ENCODE data around the gene ACSF3. TPM values are rescaled to one million over a fixed set of nuclear protein-coding genes. Genes with fewer than 3 reads are reported as not detected.
A peak's percentile ranks its signal among the peaks of the same experiment; 100 is the strongest.
"Not testable (repeated sequence)": the region's sequence is repeated elsewhere in the genome, so short reads cannot be mapped to it uniquely, and the experiment has no call there.

ACSF3 gene
- total and polyA plus RNA-seq, 5 experiments from 2014 or later, result 21.3 to 64.4 (median 44.7) TPM

DNA sequence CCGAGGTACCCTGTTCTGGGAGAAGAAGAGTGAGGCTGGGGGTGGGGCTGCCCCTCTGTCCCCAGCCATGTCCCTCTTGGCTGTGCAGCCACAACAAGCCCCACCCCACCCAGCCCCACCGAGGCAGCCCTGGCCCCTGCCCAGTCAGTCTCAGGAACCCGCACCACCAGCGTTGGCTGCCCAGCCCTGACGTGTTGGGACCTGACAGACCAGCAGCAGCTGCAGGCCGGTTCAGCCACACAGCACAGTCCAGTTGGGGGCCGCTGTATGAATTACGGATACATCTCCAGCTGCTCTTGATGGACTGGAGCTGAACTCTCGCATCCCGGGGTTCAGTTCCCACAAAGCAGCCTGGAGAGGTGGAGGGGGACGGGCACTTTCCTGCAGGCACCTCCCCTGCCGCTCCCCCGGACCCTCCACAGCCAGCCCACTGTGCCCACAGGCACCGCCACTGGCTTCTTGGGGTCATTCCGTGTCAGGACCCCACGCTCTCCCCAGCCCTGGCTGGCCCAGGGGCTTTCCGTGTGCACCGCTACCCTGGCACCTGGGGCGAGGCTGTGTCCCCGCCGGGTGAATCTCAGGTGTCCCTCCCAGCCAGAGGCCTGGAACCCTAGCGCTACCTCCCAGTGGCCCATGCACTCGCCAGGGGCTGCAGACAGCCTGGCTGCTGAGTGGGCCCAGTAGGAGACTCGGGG lies 84.9 kb downstream of the ACSF3 start:
- no peak overlapping the region for H3K4me3 Mint-ChIP-seq
- no peak for ATAC-seq
- no peaks in the 10 kb centered on the region for H3K27me3 Mint-ChIP-seq
- no peaks in the 10 kb centered on the region for H3K9me3 Mint-ChIP-seq
- H3K27ac Mint-ChIP-seq, result no peak overlapping the region
- POLR2A ChIA-PET, result no interaction called here
- H3K36me3 Mint-ChIP-seq, result no peaks in the 10 kb centered on the region
- peaks cover 2 to 13% (median 6%) of the 10 kb centered on the region in 4 donors for H3K4me1 Mint-ChIP-seq
- DNase-seq, result no peak

DNA sequence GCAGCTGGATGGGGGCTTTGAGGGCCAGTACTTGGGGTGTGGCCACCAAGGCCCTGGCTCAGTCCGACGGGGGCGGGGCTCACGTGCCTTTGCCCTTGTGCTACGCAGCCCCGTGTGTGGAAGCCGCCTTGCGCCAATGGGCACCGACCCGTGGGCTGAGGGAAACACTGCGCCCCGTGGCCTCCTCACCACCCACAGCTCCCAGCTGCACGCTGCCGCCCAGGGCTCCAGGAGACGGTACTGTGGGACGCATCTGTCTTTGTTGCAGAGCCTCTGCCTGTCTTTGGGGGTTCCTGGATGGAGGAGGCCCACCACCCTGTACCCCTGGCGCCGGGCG lies 85.5 kb downstream of the ACSF3 start:
- no peak overlapping the region for H3K27ac Mint-ChIP-seq
- no peaks in the 10 kb centered on the region for H3K36me3 Mint-ChIP-seq
- H3K4me3 Mint-ChIP-seq, result no peak overlapping the region
- no peaks in the 10 kb centered on the region for H3K27me3 Mint-ChIP-seq
- no peaks in the 10 kb centered on the region for H3K9me3 Mint-ChIP-seq
- POLR2A ChIA-PET, result no interaction called here
- peaks cover 2 to 13% (median 6%) of the 10 kb centered on the region in 4 donors for H3K4me1 Mint-ChIP-seq
- DNase-seq (no peak), ATAC-seq (no peak)

DNA sequence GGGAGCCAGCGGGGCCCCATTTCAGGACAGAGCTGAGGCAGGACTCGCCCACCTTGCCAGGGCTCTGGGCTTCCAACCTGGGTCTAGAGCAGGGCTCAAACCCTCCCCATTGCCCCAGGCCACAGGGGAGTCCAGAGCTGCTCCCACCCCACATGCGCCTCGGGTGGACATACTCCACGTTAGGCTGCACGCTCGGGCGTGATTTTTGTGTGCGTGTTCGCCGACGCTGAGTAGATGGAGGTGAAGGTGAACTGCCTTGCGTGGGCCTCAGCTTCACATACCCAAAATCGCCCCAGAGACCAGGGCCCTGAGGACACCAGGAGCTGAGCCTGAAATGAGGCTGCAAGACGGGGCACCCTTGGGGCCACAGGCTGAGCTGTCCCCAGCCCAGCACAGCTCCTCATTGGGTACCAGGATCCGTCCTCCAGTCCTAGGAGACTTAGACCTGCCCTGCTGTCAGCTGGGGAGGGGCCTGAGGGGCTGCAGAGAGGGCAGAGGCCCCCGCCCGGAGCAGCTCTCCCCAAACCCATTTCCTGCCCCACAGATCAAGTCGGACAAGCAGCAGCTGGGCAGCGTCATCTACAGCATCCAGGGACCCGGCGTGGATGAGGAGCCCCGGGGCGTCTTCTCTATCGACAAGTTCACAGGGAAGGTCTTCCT lies 86.1 kb downstream of the ACSF3 start:
- Mint-ChIP-seq H3K4me1 (peaks cover 2 to 13% (median 6%) of the 10 kb centered on the region in 4 donors), H3K4me3 (no peak overlapping the region), H3K27ac (no peak overlapping the region), H3K36me3 (no peaks in the 10 kb centered on the region), H3K27me3 (no peaks in the 10 kb centered on the region), H3K9me3 (no peaks in the 10 kb centered on the region)
- ATAC-seq (no peak), DNase-seq (no peak)
- POLR2A ChIA-PET, result interaction anchor here (0.5 kb wide), 1 partner anchor 321 kb away, joined by 4 read pairs; no protein-coding TSS in a partner anchor

DNA sequence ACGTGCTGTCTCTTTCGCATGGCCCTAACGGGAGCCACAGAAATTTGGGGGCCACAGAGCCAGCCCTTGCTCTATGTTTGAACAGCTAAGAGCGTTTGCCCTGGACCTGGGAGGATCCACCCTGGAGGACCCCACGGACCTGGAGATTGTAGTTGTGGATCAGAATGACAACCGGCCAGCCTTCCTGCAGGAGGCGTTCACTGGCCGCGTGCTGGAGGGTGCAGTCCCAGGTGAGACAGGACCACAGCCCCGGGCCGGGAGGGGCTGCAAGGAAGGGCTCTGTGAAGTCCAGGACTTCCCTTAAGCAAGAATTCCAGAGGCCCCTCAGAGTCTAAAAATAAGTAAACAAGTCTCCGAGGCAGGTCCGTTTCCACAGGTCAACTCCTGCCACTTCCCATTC lies 89.8 kb downstream of the ACSF3 start:
- H3K27me3 Mint-ChIP-seq, result no peaks in the 10 kb centered on the region
- no peak overlapping the region for H3K27ac Mint-ChIP-seq
- no peak for ATAC-seq
- H3K4me3 Mint-ChIP-seq, result no peak overlapping the region
- no peak for DNase-seq
- peaks cover 4 to 12% (median 7%) of the 10 kb centered on the region in 4 donors for H3K4me1 Mint-ChIP-seq
- no peaks in the 10 kb centered on the region for H3K36me3 Mint-ChIP-seq
- POLR2A ChIA-PET, result no interaction called here
- H3K9me3 Mint-ChIP-seq, result no peaks in the 10 kb centered on the region

DNA sequence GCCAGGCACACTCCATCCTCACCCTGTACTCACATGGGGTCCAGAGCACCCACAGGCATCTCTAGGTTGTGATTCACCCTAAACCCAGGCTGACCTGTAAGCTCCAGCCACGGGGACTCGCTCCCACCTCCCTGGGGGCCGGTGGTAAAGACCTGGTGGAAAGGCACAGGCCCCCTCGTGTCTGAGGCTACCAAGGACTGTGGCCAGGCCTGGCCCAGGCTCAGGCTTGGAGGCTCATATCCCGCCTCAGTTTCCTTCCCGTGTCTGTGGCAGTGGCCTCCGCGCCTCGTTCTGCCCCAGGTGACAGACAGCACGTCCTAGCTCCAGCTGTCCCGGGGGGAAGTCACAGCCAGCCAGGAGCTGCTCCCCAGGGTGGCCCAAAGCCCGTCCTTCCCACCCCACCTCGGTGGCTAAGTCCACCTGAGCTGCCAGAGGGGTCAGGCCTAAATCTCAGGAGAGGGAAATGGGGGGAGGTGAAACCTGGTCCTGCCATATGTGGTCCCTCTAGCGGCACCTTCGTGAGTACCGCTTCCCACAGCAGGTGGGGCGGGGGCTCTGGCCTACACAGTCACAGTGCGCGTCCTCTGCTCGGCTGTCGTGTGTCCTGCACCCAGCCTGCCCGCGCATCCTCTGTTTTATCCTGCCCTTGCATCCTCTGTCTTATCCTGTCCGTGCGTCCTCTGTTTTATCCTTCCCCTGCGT lies 90.5 kb downstream of the ACSF3 start:
- DNase-seq, result no peak
- Mint-ChIP-seq H3K4me3 (peak overlapping the region in 2 of 10 donors; percentile 11 to 42), H3K9me3 (peaks cover 0 to 2% (median 0%) of the 10 kb centered on the region in 9 donors), H3K36me3 (no peaks in the 10 kb centered on the region), H3K27ac (peak overlapping the region in 3 of 10 donors; percentile 11 to 80 (median 74)), H3K4me1 (peaks cover 4 to 12% (median 7%) of the 10 kb centered on the region in 4 donors), H3K27me3 (no peaks in the 10 kb centered on the region)
- ATAC-seq, result no peak
- POLR2A ChIA-PET, result no interaction called here

DNA sequence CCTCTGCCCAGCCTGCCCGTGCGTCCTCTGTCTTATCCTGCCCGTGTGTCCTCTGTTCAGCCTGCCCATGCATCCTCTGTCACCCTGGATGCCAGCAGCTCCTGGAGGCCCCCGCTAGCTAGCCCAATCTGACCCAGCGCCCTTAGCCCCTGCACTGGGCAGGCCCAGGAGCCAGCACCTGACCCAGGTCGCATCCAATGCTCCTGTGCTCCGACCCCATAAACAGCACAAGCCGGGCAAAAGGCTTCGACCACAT lies 91.0 kb downstream of the ACSF3 start:
- POLR2A ChIA-PET, result no interaction called here
- H3K27me3 Mint-ChIP-seq, result no peaks in the 10 kb centered on the region
- peak overlapping the region in 1 of 10 donors; percentile 42 for H3K4me3 Mint-ChIP-seq
- ATAC-seq, result no peak
- no peaks in the 10 kb centered on the region for H3K36me3 Mint-ChIP-seq
- DNase-seq, result no peak
- peaks cover 4 to 12% (median 7%) of the 10 kb centered on the region in 4 donors for H3K4me1 Mint-ChIP-seq
- H3K27ac Mint-ChIP-seq, result peak overlapping the region in 3 of 10 donors; percentile 11 to 80 (median 74)
- H3K9me3 Mint-ChIP-seq, result peaks cover 0 to 2% (median 0%) of the 10 kb centered on the region in 9 donors

DNA sequence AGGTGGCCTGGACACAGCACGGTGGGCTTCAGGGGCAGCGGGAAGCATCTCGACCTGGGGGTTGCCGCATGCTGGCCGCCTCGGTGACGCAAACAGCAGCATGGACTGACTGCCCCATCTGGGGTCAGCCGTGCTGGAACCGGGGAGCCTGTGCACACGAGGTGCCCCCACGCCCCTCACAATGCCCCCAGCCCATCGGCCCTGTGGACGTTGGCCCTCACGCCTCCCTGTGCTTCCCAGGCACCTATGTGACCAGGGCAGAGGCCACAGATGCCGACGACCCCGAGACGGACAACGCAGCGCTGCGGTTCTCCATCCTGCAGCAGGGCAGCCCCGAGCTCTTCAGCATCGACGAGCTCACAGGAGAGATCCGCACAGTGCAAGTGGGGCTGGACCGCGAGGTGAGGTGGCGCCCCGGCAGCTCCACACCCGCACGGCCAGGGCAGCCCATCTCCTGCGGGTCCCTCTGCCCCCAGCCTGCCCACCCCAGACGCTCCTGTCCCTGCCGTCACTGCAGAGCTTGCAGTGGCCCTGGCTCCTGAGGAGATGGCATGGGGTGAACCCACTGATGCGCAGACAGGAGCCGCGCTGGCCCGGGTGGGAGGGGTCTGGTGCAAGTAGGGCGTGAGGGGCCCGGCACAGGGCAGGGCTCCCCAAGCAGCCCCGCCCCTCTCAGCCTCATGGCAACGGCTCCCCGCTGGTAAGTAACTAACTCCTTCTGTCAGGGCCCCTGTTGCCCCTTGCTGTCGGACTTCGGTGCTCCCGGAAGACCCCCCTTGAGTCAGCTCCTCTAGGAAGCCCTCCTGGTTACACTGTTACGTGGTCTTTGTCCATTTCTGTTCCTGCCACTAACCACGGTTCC lies 91.5 kb downstream of the ACSF3 start:
- Mint-ChIP-seq H3K27ac (peak overlapping the region in 2 of 10 donors; percentile 29 to 74), H3K9me3 (peaks cover 0 to 2% (median 0%) of the 10 kb centered on the region in 9 donors), H3K36me3 (no peaks in the 10 kb centered on the region), H3K4me1 (peaks cover 4 to 12% (median 7%) of the 10 kb centered on the region in 4 donors), H3K4me3 (no peak overlapping the region), H3K27me3 (no peaks in the 10 kb centered on the region)
- peak in 5 of 10 donors; percentile 52 to 75 (median 60) for DNase-seq
- peak; percentile 36 to 60 for ATAC-seq
- POLR2A ChIA-PET, result no interaction called here

DNA sequence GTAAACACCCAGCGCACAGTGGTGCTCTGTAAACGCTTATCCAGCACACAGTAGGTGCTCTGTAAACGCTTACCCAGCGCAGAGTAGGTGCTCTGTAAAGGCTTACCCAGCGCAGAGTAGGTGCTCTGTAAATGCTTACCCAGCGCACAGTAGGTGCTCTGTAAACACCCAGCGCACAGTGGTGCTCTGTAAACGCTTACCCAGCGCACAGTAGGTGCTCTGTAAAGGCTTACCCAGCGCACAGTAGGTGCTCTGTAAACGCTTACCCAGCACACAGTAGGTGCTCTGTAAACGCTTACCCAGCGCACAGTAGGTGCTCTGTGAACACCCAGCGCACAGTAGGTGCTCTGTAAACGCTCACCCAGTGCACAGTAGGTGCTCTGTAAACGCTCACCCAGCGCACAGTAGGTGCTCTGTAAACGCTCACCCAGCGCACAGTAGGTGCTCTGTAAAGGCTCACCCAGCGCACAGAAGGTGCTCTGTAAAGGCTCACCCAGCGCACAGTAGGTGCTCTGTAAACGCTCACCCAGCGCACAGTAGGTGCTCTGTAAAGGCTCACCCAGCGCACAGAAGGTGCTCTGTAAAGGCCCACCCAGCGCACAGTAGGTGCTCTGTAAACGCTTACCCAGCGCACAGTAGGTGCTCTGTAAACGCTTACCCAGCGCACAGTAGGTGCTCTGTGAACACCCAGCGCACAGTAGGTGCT lies 92.4 kb downstream of the ACSF3 start:
- H3K36me3 Mint-ChIP-seq, H3K27me3 Mint-ChIP-seq, ATAC-seq, DNase-seq, H3K9me3 Mint-ChIP-seq, H3K4me3 Mint-ChIP-seq, POLR2A ChIA-PET: not testable (repeated sequence)
- Mint-ChIP-seq H3K4me1 (peaks cover 5 to 13% (median 8%) of the 10 kb centered on the region in 4 donors), H3K27ac (peak overlapping the region in 1 of 10 donors; percentile 29)

DNA sequence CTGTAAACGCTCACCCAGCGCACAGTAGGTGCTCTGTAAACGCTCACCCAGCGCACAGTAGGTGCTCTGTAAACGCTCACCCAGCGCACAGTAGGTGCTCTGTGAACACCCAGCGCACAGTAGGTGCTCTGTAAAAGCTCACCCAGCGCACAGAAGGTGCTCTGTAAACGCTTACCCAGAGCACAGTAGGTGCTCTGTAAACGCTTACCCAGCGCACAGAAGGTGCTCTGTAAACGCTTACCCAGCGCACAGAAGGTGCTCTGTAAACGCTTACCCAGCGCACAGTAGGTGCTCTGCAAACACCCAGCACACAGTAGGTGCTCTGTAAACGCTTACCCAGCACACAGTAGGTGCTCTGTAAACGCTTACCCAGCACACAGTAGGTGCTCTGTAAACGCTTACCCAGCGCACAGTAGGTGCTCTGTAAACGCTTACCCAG lies 93.0 kb downstream of the ACSF3 start:
- H3K9me3 Mint-ChIP-seq, POLR2A ChIA-PET, H3K4me3 Mint-ChIP-seq, H3K27me3 Mint-ChIP-seq, DNase-seq, H3K36me3 Mint-ChIP-seq, ATAC-seq: not testable (repeated sequence)
- peaks cover 4 to 11% (median 7%) of the 10 kb centered on the region in 4 donors for H3K4me1 Mint-ChIP-seq
- peak overlapping the region in 1 of 10 donors; percentile 98 for H3K27ac Mint-ChIP-seq

DNA sequence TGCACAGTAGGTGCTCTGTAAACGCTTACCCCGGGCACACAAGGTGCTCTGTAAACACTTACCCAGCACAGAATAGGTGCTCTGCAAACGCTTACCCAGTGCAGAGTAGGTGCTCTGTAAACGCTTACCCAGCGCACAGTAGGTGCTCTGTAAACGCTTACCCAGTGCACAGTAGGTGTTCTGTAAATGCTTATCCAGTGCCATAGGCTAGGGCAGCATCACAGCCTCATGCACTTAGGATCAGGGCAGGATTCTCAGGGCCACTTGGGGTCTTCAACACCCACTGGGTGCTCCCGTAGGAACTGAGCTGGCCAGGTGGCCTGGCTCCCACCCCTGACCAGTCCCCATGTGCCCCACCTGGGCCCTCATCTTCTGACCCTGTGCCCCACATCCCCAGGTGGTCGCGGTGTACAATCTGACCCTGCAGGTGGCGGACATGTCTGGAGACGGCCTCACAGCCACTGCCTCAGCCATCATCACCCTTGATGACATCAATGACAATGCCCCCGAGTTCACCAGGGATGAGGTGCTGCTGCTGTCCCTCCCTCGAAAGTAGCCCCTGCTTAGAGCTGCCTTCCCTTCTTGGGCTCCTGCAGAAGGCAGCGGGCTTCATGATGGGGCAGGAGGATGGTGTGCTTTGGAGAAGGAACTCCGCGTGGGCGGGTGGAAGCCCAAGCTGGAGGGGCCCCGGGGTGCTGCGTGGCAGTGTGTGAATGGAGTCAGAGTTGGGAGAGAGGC lies 93.5 kb downstream of the ACSF3 start:
- no peaks in the 10 kb centered on the region for H3K27me3 Mint-ChIP-seq
- peaks cover 0 to 9% (median 6%) of the 10 kb centered on the region in 4 donors for H3K4me1 Mint-ChIP-seq
- H3K27ac Mint-ChIP-seq, result peak overlapping the region in 9 of 10 donors; percentile 20 to 98 (median 70)
- peak; percentile 56 to 67 for ATAC-seq
- DNase-seq, result peak in 6 of 10 donors; percentile 35 to 59 (median 56)
- H3K4me3 Mint-ChIP-seq, result peak overlapping the region in 5 of 10 donors; percentile 23 to 74 (median 31)
- peaks cover 0 to 2% (median 0%) of the 10 kb centered on the region in 9 donors for H3K9me3 Mint-ChIP-seq
- no peaks in the 10 kb centered on the region for H3K36me3 Mint-ChIP-seq
- POLR2A ChIA-PET, result no interaction called here

DNA sequence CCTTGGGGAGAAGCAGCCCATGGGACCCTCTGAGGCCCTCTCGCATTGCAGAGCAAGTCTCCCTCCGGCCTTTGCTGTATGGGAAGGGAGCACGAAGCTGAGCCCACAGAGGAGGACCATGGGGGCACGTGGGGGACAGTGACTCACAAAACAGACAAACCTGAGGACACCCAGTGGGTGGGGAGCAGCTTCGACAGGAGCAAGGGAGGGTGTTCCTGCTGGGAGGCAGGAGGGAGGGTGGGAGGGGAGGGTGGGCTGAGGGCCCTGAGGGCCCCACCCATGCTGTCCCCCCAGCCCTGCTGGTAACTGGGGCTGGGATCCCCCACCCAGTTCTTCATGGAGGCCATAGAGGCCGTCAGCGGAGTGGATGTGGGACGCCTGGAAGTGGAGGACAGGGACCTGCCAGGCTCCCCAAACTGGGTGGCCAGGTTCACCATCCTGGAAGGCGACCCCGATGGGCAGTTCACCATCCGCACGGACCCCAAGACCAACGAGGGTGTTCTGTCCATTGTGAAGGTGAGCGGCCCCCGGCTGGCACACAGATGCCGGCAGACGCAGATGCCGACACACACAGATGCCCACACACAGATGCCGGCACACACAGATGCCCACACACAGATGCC lies 94.2 kb downstream of the ACSF3 start:
- Mint-ChIP-seq H3K27ac (peak overlapping the region in 7 of 10 donors; percentile 56 to 98 (median 70)), H3K4me1 (peaks cover 0 to 5% (median 3%) of the 10 kb centered on the region in 4 donors), H3K9me3 (peaks cover 0 to 2% (median 0%) of the 10 kb centered on the region in 9 donors), H3K36me3 (no peaks in the 10 kb centered on the region), H3K4me3 (no peak overlapping the region), H3K27me3 (no peaks in the 10 kb centered on the region)
- POLR2A ChIA-PET, result no interaction called here
- no peak for DNase-seq
- peak; percentile 29 to 38 for ATAC-seq
